KMS-11 (cell line): Measurements from ENCODE around the gene RPS19BP1.

ENCODE experiments used
- H2AFZ ChIP-seq: fragments of 200-600 bp; sonication (generic); 2 replicates; pipeline ENCODE4 v1.6.1; 2016; ENCODE audit warnings: antibody characterized with exemption, mixed run types, low read depth
- H3K27ac ChIP-seq: fragments of 200-600 bp; sonication (generic); 2 replicates; pipeline ENCODE4 v1.6.1; 2016; ENCODE audit warnings: mild to moderate bottlenecking, mixed run types
- H3K27me3 ChIP-seq: fragments of 200-600 bp; sonication (generic); 2 replicates; pipeline ENCODE4 v1.6.1; 2017; ENCODE audit warnings: mild to moderate bottlenecking, low read depth, mixed run types, moderate library complexity; ENCODE audit not compliant: insufficient read depth
- H3K36me3 ChIP-seq: fragments of 200-600 bp; sonication (generic); 2 replicates; pipeline ENCODE4 v1.6.1; 2017; ENCODE audit warnings: mild to moderate bottlenecking, mixed run types; ENCODE audit not compliant: insufficient read depth
- H3K4me1 ChIP-seq: fragments of 200-600 bp; sonication (generic); 2 replicates; pipeline ENCODE4 v1.6.1; 2016; ENCODE audit warnings: mild to moderate bottlenecking, low read depth, mixed run types; ENCODE audit not compliant: poor library complexity, severe bottlenecking
- H3K4me2 ChIP-seq: fragments of 200-600 bp; sonication (generic); 2 replicates; pipeline ENCODE4 v1.7.0; 2016; ENCODE audit warnings: mild to moderate bottlenecking, mixed run types
- H3K4me3 ChIP-seq: fragments of 200-600 bp; sonication (generic); IDR thresholded peaks from 2 replicates; pipeline ENCODE4 v1.6.1; 2017; ENCODE audit warnings: low read depth, low read length, mixed read lengths; ENCODE audit not compliant: insufficient read depth
- H3K79me2 ChIP-seq: fragments of 200-600 bp; sonication (generic); 2 replicates; pipeline ENCODE4 v1.6.1; 2016; ENCODE audit warnings: low read depth, mixed run types; ENCODE audit not compliant: insufficient read depth
- H3K9ac ChIP-seq: fragments of 200-600 bp; sonication (generic); 2 replicates; pipeline ENCODE4 v1.6.1; 2016; ENCODE audit warnings: mild to moderate bottlenecking, mixed run types
- H4K20me1 ChIP-seq: fragments of 200-600 bp; sonication (generic); 2 replicates; pipeline ENCODE4 v1.6.1; 2016; ENCODE audit warnings: mild to moderate bottlenecking, mixed run types; ENCODE audit not compliant: insufficient read depth
- CTCF ChIP-seq: fragments of 200-600 bp; sonication (generic); conservative IDR thresholded peaks from 2 replicates; pipeline ENCODE4 v1.6.1; 2017; ENCODE audit warnings: low read depth, mild to moderate bottlenecking, antibody characterized with exemption, low read length, moderate library complexity, mixed read lengths

The RPS19BP1 gene

GRCh38 chr22:39517470-39517869 lies 15.1 kb downstream of the RPS19BP1 start:
- peaks cover 37% of the 10 kb centered on the region for H3K79me2 ChIP-seq
- H3K4me1 ChIP-seq = peaks cover 53% of the 10 kb centered on the region
- TF ChIP-seq CTCF = no peak
- H3K4me2 ChIP-seq = no peak overlapping the region
- no peak overlapping the region for H3K9ac ChIP-seq
- no peak overlapping the region for H3K27ac ChIP-seq
- peaks cover 21% of the 10 kb centered on the region; the same call in 1 of the 2 replicates for H3K36me3 ChIP-seq
- no peaks in the 10 kb centered on the region for H3K27me3 ChIP-seq
- peaks cover 20% of the 10 kb centered on the region; the same call in 1 of the 2 replicates for H4K20me1 ChIP-seq
- no peak overlapping the region for H3K4me3 ChIP-seq
- H2AFZ ChIP-seq = no peak overlapping the region

GRCh38 chr22:39515266-39516050 lies 17.1 kb downstream of the RPS19BP1 start:
- Histone ChIP-seq H3K27ac (no peak overlapping the region), H3K4me3 (no peak overlapping the region), H3K27me3 (no peaks in the 10 kb centered on the region), H3K4me1 (peaks cover 48% of the 10 kb centered on the region), H3K79me2 (peaks cover 24% of the 10 kb centered on the region), H4K20me1 (0 out of 2 replicates have a peak, but pooled peaks cover 5% of the 10 kb centered on the region), H3K4me2 (peak overlapping the region; percentile 36), H3K36me3 (peaks cover 17% of the 10 kb centered on the region; the same call in 1 of the 2 replicates), H2AFZ (no peak overlapping the region), H3K9ac (no peak overlapping the region)
- TF ChIP-seq CTCF = no peak

GRCh38 chr22:39514373-39514973 lies 18.1 kb downstream of the RPS19BP1 start:
- Histone ChIP-seq H3K4me3 (no peak overlapping the region), H3K79me2 (peaks cover 29% of the 10 kb centered on the region), H2AFZ (no peak overlapping the region), H4K20me1 (0 out of 2 replicates have a peak, but pooled peaks cover 5% of the 10 kb centered on the region), H3K4me2 (peak overlapping the region; percentile 16; the same call in 1 of the 2 replicates), H3K27me3 (no peaks in the 10 kb centered on the region), H3K27ac (no peak overlapping the region), H3K4me1 (peaks cover 48% of the 10 kb centered on the region), H3K9ac (no peak overlapping the region), H3K36me3 (peaks cover 17% of the 10 kb centered on the region; the same call in 1 of the 2 replicates)
- TF ChIP-seq CTCF = peak; percentile 81

- Histone ChIP-seq H4K20me1 (0 out of 2 replicates have a peak, but pooled peaks cover 5% of the 10 kb centered on the region), H3K9ac (no peak overlapping the region), H3K79me2 (peaks cover 36% of the 10 kb centered on the region), H3K27me3 (no peaks in the 10 kb centered on the region), H3K4me3 (no peak overlapping the region), H3K27ac (no peak overlapping the region), H3K4me1 (peaks cover 45% of the 10 kb centered on the region), H3K36me3 (peaks cover 17% of the 10 kb centered on the region; the same call in 1 of the 2 replicates), H2AFZ (no peak overlapping the region), H3K4me2 (no peak overlapping the region)
- TF ChIP-seq CTCF = no peak
Observed at GRCh38 chr22:39513791-39514190, 18.8 kb downstream of the RPS19BP1 start.
